Measurements from ENCODE around the gene CIAO1. TPM values are rescaled to one million over a fixed set of nuclear protein-coding genes. Genes with fewer than 3 reads are reported as not detected.

Gene CIAO1
- total and polyA plus RNA-seq, 2 of the 13 experiments (the other 11 are each of a cell fraction or from before 2014, with no cell fraction given): 99.3 to 120 TPM

DNA sequence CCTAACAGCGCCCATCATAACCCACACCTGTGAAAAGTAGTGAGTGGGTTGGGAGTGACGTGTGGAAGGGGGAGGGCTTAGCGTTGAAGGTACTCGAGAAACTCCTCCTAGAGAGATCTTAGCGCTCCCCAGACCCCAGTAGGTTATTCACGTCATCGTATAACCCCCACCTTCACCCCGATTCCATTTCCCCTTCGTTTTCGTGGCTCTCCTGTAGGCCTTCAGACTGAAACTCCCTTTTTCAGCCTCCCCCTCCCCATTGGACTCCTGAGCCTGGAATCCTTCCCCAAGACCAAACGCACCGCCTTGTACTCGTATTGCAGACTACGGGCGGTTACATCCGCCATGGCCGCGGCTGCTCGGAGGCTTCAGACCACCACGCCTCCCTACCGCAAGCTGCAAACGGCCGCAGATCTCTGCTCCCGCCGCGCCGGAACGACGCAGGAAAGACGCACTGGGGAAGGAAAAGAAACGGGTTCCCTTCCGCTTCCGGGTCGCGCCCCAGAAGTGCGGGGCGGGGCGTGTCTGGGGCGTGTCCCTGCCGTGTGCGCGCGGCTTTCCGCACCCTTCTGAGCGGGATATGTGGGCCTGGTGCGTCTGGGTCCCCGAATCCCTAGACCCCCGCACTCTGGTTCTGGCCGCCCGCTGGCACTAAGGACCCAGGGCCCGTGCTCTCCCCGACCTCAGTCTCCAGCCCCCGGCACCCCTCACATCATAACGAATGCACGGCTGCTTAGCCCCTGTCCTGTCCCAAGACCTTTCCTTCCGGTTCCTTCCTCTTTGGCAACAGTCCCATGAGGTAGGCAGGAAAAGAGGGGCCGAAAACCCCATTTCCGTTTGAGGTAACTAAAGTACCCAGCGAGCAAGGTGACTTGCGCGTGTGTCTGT lies 39.3 kb downstream of the CIAO1 start, which contains the start of gene SNRNP200 (continued):
- TF ChIP-seq POLR2G (IDR thresholded peaks at IDR 0.05; ENCODE audit: low read depth, low read length) (peak; percentile 93), MYNN (CRISPR knock-in tag; IDR thresholded peaks at IDR 0.05; ENCODE audit: low read depth) (no peak), ZNF263 (CRISPR knock-in tag; IDR thresholded peaks at IDR 0.05) (peak; percentile 74; the same call in 1 of the 2 replicates), ZNF878 (CRISPR knock-in tag; IDR thresholded peaks at IDR 0.05) (peak; percentile 24; the same call in 1 of the 2 replicates), AHR (CRISPR knock-in tag; IDR thresholded peaks at IDR 0.05) (peak; percentile 65; the same call in 1 of the 2 replicates), MTA3 (CRISPR knock-in tag; IDR thresholded peaks at IDR 0.05) (no peak), HHEX (CRISPR knock-in tag; IDR thresholded peaks at IDR 0.05) (no peak), ZBTB7A (CRISPR knock-in tag; IDR thresholded peaks at IDR 0.05) (no peak; the same call in 1 of the 2 replicates), ZNF713 (CRISPR knock-in tag; IDR thresholded peaks at IDR 0.05) (peak; percentile 27; the same call in 1 of the 2 replicates), ZFYVE20 (CRISPR knock-in tag; IDR thresholded peaks at IDR 0.05; ENCODE audit: borderline replicate concordance, low read depth) (no peak; the same call in 1 of the 2 replicates), ZNF563 (CRISPR knock-in tag; IDR thresholded peaks at IDR 0.05) (peak; percentile 90), GABPB1 (CRISPR knock-in tag; IDR thresholded peaks at IDR 0.05) (peak; percentile 100), HOXD1 (CRISPR knock-in tag; IDR thresholded peaks at IDR 0.05) (peak; percentile 98), CAMTA2 (CRISPR knock-in tag; IDR thresholded peaks at IDR 0.05; ENCODE audit: borderline replicate concordance) (no peak), ZNF75D (CRISPR knock-in tag; IDR thresholded peaks at IDR 0.05; ENCODE audit: borderline replicate concordance) (no peak), ZNF235 (CRISPR knock-in tag; IDR thresholded peaks at IDR 0.05; ENCODE audit: borderline replicate concordance) (peak; percentile 69; the same call in 1 of the 2 replicates), ZMYM2 (CRISPR knock-in tag; IDR thresholded peaks at IDR 0.05) (no peak), ZNF136 (CRISPR knock-in tag; IDR thresholded peaks at IDR 0.05; ENCODE audit: low read depth) (peak; percentile 96), ZNF484 (CRISPR knock-in tag; IDR thresholded peaks at IDR 0.05; ENCODE audit: borderline replicate concordance, low read depth) (peak; percentile 78; the same call in 1 of the 2 replicates), SMC3 (IDR thresholded peaks at IDR 0.05; ENCODE audit: low read length) (no peak), PITX1 (CRISPR knock-in tag; IDR thresholded peaks at IDR 0.05) (peak; percentile 81)
- TF ChIP-seq, protein P1, sequence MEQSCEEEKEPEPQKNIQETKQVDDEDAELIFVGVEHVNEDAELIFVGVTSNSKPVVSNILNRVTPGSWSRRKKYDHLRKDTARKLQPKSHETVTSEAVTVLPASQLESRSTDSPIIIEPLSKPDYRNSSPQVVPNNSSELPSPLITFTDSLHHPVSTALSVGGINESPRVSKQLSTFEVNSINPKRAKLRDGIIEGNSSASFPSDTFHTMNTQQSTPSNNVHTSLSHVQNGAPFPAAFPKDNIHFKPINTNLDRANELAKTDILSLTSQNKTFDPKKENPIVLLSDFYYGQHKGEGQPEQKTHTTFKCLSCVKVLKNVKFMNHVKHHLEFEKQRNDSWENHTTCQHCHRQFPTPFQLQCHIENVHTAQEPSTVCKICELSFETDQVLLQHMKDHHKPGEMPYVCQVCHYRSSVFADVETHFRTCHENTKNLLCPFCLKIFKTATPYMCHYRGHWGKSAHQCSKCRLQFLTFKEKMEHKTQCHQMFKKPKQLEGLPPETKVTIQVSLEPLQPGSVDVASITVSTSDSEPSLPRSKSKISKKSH (CRISPR knock-in tag; IDR thresholded peaks at IDR 0.05; ENCODE audit: borderline replicate concordance): peak; percentile 86; the same call in 1 of the 2 replicates
- TF ChIP-seq, protein P2, sequence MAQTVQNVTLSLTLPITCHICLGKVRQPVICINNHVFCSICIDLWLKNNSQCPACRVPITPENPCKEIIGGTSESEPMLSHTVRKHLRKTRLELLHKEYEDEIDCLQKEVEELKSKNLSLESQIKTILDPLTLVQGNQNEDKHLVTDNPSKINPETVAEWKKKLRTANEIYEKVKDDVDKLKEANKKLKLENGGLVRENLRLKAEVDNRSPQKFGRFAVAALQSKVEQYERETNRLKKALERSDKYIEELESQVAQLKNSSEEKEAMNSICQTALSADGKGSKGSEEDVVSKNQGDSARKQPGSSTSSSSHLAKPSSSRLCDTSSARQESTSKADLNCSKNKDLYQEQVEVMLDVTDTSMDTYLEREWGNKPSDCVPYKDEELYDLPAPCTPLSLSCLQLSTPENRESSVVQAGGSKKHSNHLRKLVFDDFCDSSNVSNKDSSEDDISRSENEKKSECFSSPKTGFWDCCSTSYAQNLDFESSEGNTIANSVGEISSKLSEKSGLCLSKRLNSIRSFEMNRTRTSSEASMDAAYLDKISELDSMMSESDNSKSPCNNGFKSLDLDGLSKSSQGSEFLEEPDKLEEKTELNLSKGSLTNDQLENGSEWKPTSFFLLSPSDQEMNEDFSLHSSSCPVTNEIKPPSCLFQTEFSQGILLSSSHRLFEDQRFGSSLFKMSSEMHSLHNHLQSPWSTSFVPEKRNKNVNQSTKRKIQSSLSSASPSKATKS (CRISPR knock-in tag; IDR thresholded peaks at IDR 0.05): 0 out of 2 replicates have a peak, but pooled peaks have one; percentile 38

All from HepG2 (cell line).